Measurements from ENCODE around the gene CYSTM1.

- TF ChIP-seq CTCF (IDR thresholded peaks at IDR 0.05) (peak; percentile 88 to 92), POLR2A (IDR thresholded peaks at IDR 0.05) (no peak), POLR2AphosphoS5 (IDR thresholded peaks at IDR 0.05) (no peak)
Measured at GRCh38 chr5:140157032-140157781, 17.8 kb upstream of the CYSTM1 start.

Data from suprapubic skin (tissue), 4 donors.